Measurements from ENCODE around the gene DHRS11.

DNA sequence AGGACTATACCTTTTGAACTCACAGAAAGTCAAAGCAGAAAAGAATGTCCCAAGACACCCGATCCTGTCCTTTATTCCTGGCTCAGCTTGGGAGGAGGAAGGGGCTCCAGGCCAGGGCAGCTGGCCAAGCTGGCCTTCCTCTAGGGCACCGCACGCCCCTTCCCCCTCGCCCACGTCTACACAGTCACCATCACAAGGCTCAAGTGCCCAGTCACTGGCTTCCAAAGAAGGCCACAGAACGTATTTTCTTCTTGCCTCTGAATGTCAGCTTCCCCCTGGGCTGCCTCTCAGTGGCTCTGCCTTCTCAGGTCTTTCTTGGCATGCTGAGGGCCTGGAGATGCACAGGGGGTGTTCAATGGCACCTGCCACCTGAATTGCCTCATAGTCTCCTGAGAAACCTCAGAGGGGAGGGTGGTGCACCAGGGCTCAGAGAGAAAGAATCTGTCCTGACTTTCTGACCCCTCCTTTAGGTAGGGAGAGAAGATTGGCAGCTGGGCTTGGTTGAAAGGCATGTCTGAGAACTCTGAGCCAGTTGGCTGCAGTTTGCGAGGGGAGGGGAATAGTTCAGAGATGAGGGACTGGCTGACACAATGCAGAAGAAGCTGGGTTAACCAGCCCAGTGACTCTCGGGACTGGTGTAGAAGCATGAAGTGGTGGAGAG, 2.1 kb downstream of the DHRS11 start:
- TF ChIP-seq, protein P1, sequence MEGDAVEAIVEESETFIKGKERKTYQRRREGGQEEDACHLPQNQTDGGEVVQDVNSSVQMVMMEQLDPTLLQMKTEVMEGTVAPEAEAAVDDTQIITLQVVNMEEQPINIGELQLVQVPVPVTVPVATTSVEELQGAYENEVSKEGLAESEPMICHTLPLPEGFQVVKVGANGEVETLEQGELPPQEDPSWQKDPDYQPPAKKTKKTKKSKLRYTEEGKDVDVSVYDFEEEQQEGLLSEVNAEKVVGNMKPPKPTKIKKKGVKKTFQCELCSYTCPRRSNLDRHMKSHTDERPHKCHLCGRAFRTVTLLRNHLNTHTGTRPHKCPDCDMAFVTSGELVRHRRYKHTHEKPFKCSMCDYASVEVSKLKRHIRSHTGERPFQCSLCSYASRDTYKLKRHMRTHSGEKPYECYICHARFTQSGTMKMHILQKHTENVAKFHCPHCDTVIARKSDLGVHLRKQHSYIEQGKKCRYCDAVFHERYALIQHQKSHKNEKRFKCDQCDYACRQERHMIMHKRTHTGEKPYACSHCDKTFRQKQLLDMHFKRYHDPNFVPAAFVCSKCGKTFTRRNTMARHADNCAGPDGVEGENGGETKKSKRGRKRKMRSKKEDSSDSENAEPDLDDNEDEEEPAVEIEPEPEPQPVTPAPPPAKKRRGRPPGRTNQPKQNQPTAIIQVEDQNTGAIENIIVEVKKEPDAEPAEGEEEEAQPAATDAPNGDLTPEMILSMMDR (IDR thresholded peaks at IDR 0.05): no peak
- TF ChIP-seq POLR2A (IDR thresholded peaks at IDR 0.05) (no peak), EP300 (IDR thresholded peaks at IDR 0.05) (no peak)
